Glutamatergic neuron (in vitro differentiated cells): Measurements from ENCODE around the gene PROS1. TPM values are rescaled to one million over a fixed set of nuclear protein-coding genes. Genes with fewer than 3 reads are reported as not detected.

Experiments used
- DNase-seq: peaks from one replicate; pipeline ENCODE4 v3.0.0; 2022
- H3K27ac Mint-ChIP-seq: one replicate; pipeline ENCODE4 v1.8.0; 2020; ENCODE audit warnings: mild to moderate bottlenecking, mixed read lengths, inconsistent platforms; ENCODE audit not compliant: unreplicated experiment
- H3K27me3 Mint-ChIP-seq: one replicate; pipeline ENCODE4 v1.8.0; 2020; ENCODE audit warnings: mild to moderate bottlenecking, moderate library complexity, mixed read lengths, inconsistent platforms; ENCODE audit not compliant: unreplicated experiment
- H3K36me3 Mint-ChIP-seq: one replicate; pipeline ENCODE4 v1.8.0; 2020; ENCODE audit warnings: mild to moderate bottlenecking, mixed read lengths, inconsistent platforms; ENCODE audit not compliant: unreplicated experiment
- H3K4me1 Mint-ChIP-seq: one replicate; pipeline ENCODE4 v1.8.0; 2020; ENCODE audit warnings: mild to moderate bottlenecking, low read depth, mixed read lengths, inconsistent platforms; ENCODE audit not compliant: unreplicated experiment
- H3K4me3 Mint-ChIP-seq: one replicate; pipeline ENCODE4 v1.8.0; 2020; ENCODE audit warnings: mild to moderate bottlenecking, mixed read lengths, inconsistent platforms; ENCODE audit not compliant: unreplicated experiment
- H3K9me3 Mint-ChIP-seq: one replicate; pipeline ENCODE4 v1.8.0; 2020; ENCODE audit warnings: mild to moderate bottlenecking, moderate library complexity, mixed read lengths, inconsistent platforms; ENCODE audit not compliant: unreplicated experiment
- CTCF ChIP-seq: fragments of 200-600 bp; sonication (generic); IDR thresholded peaks from one replicate; pipeline ENCODE4 v1.5.0; 2021; ENCODE audit not compliant: partially characterized antibody, unreplicated experiment
- total RNA-seq: library from RNA; stranded (reverse); fragmentation: NEBNext Ultra II Directional; extraction: Animal tissue kit (Norgen Biotek cat#: 25700); gene quantifications from one replicate; pipeline ENCODE4 v1.2.1, GENCODE V29; 2021; ENCODE audit not compliant: unreplicated experiment

PROS1 gene
- total RNA-seq, 1 donor from 2014 or later: 4.9 TPM

- Mint-ChIP-seq H3K4me1 (no peaks in the 10 kb centered on the region), H3K36me3 (peaks cover 4% of the 10 kb centered on the region), H3K4me3 (no peak overlapping the region), H3K27ac (no peak overlapping the region), H3K27me3 (no peaks in the 10 kb centered on the region), H3K9me3 (no peaks in the 10 kb centered on the region)
- TF ChIP-seq CTCF: no peak
- no peak for DNase-seq
Observed at GRCh38 chr3:94001191-94001590, 27.5 kb upstream of the PROS1 start.

- no peak for TF ChIP-seq CTCF
- DNase-seq: no peak
- H3K27ac Mint-ChIP-seq: no peak overlapping the region
Observed at GRCh38 chr3:93994056-93994455, 20.4 kb upstream of the PROS1 start.

GRCh38 chr3:93992207-93992606 lies 18.5 kb upstream of the PROS1 start:
- H3K36me3 Mint-ChIP-seq: peaks cover 4% of the 10 kb centered on the region
- no peak overlapping the region for H3K27ac Mint-ChIP-seq
- no peak for DNase-seq
- H3K9me3 Mint-ChIP-seq: no peaks in the 10 kb centered on the region
- peaks cover 1% of the 10 kb centered on the region for H3K4me1 Mint-ChIP-seq
- H3K4me3 Mint-ChIP-seq: no peak overlapping the region
- no peak for TF ChIP-seq CTCF
- H3K27me3 Mint-ChIP-seq: no peaks in the 10 kb centered on the region

More at GRCh38 chr3:93994056-93994455, 20.4 kb upstream of the PROS1 start:
- H3K27me3 Mint-ChIP-seq: no peaks in the 10 kb centered on the region
- peaks cover 4% of the 10 kb centered on the region for H3K36me3 Mint-ChIP-seq
- peaks cover 1% of the 10 kb centered on the region for H3K4me1 Mint-ChIP-seq
- no peak overlapping the region for H3K4me3 Mint-ChIP-seq
- H3K9me3 Mint-ChIP-seq: no peaks in the 10 kb centered on the region

- no peak overlapping the region for H3K27ac Mint-ChIP-seq
- DNase-seq: no peak
- peaks cover under 1% of the 10 kb centered on the region for H3K36me3 Mint-ChIP-seq
- H3K4me3 Mint-ChIP-seq: no peak overlapping the region
- no peaks in the 10 kb centered on the region for H3K9me3 Mint-ChIP-seq
- H3K4me1 Mint-ChIP-seq: peaks cover 1% of the 10 kb centered on the region
- H3K27me3 Mint-ChIP-seq: no peaks in the 10 kb centered on the region
- TF ChIP-seq CTCF: no peak
Observed at GRCh38 chr3:93991631-93992030, 17.9 kb upstream of the PROS1 start.

GRCh38 chr3:93989241-93989640 lies 15.5 kb upstream of the PROS1 start:
- no peaks in the 10 kb centered on the region for H3K27me3 Mint-ChIP-seq
- no peak overlapping the region for H3K27ac Mint-ChIP-seq
- DNase-seq: no peak
- H3K4me3 Mint-ChIP-seq: no peak overlapping the region
- H3K4me1 Mint-ChIP-seq: peaks cover 1% of the 10 kb centered on the region
- no peaks in the 10 kb centered on the region for H3K9me3 Mint-ChIP-seq
- H3K36me3 Mint-ChIP-seq: no peaks in the 10 kb centered on the region
- no peak for TF ChIP-seq CTCF
